Pancreas (tissue), 10 donors: ENCODE measurements around the gene SUSD4. TPM values are rescaled to one million over a fixed set of nuclear protein-coding genes. Genes with fewer than 3 reads are reported as not detected.

Source experiments
- ATAC-seq, 4 donors: fragments of 200-7000 bp; cut with Tn5 transposase; one replicate each; pipeline versions ENCODE4 v1.8.0 to v1.9.1; 2020; ENCODE audit warnings: mild to moderate bottlenecking in 4 of 4, moderate library complexity in 4 of 4
- DNase-seq, 6 donors: peaks; one replicate each; pipeline ENCODE4 v3.0.0-alpha.2; 2020
- FAIRE-seq: peaks from 2 replicates; lab custom pipeline; 2012; peaks lifted over from hg19 to GRCh38; lab: Jason Lieb, UNC
- H3K27ac ChIP-seq, 4 donors: fragments of 200-600 bp; sonication (generic); 1 replicate in 3 of 4; 2 replicates in 1 of 4; pipeline versions ENCODE4 v1.5.0 to v1.8.0; 2020
- H3K27me3 ChIP-seq, 4 donors: fragments of 200-600 bp; one replicate each; pipeline ENCODE4 v1.8.0; 2021
- H3K36me3 ChIP-seq, 3 donors: fragments of 200-600 bp; sonication (generic) in 1 of 3; one replicate each; pipeline versions ENCODE4 v1.5.0 to v1.8.0; 2020 to 2021
- H3K4me1 ChIP-seq, 3 donors: fragments of 200-600 bp; one replicate each; pipeline ENCODE4 v1.8.0; 2021
- H3K4me3 ChIP-seq, 4 donors: fragments of 200-600 bp; sonication (generic) in 2 of 4; one replicate each; pipeline versions ENCODE4 v1.5.0 to v1.8.0; 2020 to 2021
- H3K9me3 ChIP-seq, 4 donors: fragments of 200-600 bp; one replicate each; pipeline ENCODE4 v1.8.0; 2021
- CTCF ChIP-seq, 4 donors: fragments of 200-600 bp; sonication (generic) in 3 of 4; IDR thresholded peaks; one replicate each; pipeline versions ENCODE4 v1.5.0 to v1.8.0; 2021; ENCODE audit warnings: antibody characterized with exemption in 4 of 4
- WGBS, 2 donors: extraction: QIAGEN DNeasy Blood & Tissue Kit; methylation state at CpG; one replicate each; pipeline ENCODE4 v1.1.7; 2013; 5-methylcytosine and 5-hydroxymethylcytosine counted together
- intact Hi-C, 3 donors: fragments of 100-400 bp; cut with DNase I; formaldehyde crosslinking; loops; one replicate each; pipeline versions ENCODE4 v1.11.1 to v1.14.2; 2022
- polyA plus RNA-seq, 2 donors: library from polyadenylated mRNA; stranded (reverse); fragments of 200-250 nt; gene quantifications; one replicate each; pipeline ENCODE4 v1.2.3, GENCODE V29; 2013
- total RNA-seq, 6 donors: library from RNA; stranded (reverse); fragmentation: NEBNext Ultra II Directional in 4 of 6; extraction: Animal tissue kit (Norgen Biotek cat#: 25700) in 4 of 6; gene quantifications; one replicate each; pipeline versions ENCODE4 v1.2.1 to v1.2.4, GENCODE V29; 2021 to 2023
- donor health status: healthy with polysubstance abuse.
- donor health status: DM: no; HTN: no; CAD: no; lungs with moderate emphysema.
- donor health status: DM: no; HTN: no; CAD: no.
- donor health status: control.
- donor health status: control.
- donor health status: Bipolar disorder and iron deficiency.
- donor health status: DM: yes; HTN: yes; CAD: no.
- donor health status: DM: no; HTN: no; CAD: no.
- donor health status: DM: no; HTN: no; CAD: no.
- donor health status: DM: yes; HTN: yes; CAD: no.

The SUSD4 gene
- total and polyA plus RNA-seq, 8 donors = 4.1 to 34.6 (median 8.8) TPM

GRCh38 chr1:223244366-223245103 lies 119.4 kb downstream of the SUSD4 start:
- DNase-seq (no peak), FAIRE-seq (no peak), ATAC-seq (peak in 2 of 4 donors; percentile 38 to 73)
- Histone ChIP-seq H3K4me1 (peaks cover 0 to 7% (median 6%) of the 10 kb centered on the region in 3 donors), H3K4me3 (no peak overlapping the region), H3K36me3 (no peaks in the 10 kb centered on the region), H3K27me3 (no peaks in the 10 kb centered on the region), H3K9me3 (no peaks in the 10 kb centered on the region), H3K27ac (no peak overlapping the region)
- TF ChIP-seq CTCF (IDR thresholded peaks at IDR 0.05) = no peak
- intact Hi-C loops = no loop called here
- 76 to 78% methylated on average over 4 of the region's 4 CpGs for WGBS, 2 donors

DNA sequence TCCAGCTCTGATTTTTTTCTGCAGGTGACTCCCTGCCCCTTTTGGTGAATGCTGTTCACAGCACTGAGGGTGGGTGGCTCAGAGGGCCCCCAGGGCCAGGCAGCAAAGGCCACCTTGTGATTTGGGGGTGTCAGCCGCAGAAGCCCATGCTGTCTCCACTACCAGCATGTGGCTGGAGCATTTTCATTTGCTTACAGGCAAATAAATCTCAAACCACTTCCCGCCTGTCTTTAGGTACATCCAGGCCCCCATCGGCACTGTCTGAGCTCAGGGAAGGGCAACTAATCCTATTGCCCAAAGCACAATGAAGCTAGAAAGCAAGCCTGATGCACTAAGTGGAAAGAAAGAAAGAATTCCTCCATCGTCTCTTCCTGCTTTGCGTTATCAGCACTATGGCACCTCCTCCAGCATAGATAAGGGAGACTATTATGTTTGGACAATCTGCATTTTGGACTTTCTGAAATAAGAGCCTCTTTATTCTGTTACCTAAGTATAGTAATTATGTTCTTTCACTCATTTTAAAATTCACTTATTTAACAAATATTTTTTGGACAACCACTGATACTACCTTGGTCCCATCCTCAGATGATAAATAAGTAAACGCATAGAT lies 120.4 kb downstream of the SUSD4 start:
- no peak for ATAC-seq
- Histone ChIP-seq H3K27me3 (no peaks in the 10 kb centered on the region), H3K4me3 (no peak overlapping the region), H3K9me3 (no peaks in the 10 kb centered on the region), H3K27ac (no peak overlapping the region), H3K4me1 (peaks cover 0 to 6% (median 4%) of the 10 kb centered on the region in 3 donors), H3K36me3 (no peaks in the 10 kb centered on the region)
- no peak for DNase-seq
- 79 to 82% methylated on average over 6 of the region's 6 CpGs for whole genome bisulfite sequencing, 2 donors
- no peak for TF ChIP-seq CTCF (IDR thresholded peaks at IDR 0.05)
- intact Hi-C loops = no loop called here
- no peak for FAIRE-seq

DNA sequence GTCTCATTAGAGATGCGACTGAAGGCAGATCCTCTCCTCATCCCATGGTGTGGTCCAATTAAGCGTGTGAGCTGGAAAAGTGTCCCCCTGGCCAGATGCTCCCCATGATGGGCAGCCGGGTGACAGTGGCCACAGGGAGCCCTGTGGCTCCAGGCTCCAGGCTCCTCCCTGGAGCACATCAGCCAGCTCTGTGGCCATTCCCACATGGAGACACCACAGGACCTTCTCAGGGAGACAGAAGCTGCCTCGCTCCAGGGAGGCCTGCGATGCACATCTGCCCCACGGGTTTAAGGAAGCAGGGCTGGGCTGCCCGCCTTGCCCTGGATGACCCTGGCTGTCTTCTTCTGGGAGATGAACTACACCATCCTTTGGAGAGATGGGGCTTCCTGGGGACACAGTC lies 121.0 kb downstream of the SUSD4 start:
- Histone ChIP-seq H3K4me1 (peaks cover 0 to 1% (median 0%) of the 10 kb centered on the region in 3 donors), H3K27ac (no peak overlapping the region), H3K27me3 (no peaks in the 10 kb centered on the region), H3K4me3 (no peak overlapping the region), H3K9me3 (no peaks in the 10 kb centered on the region), H3K36me3 (no peaks in the 10 kb centered on the region)
- 98 to 100% methylated on average over 7 of the region's 7 CpGs for WGBS, 2 donors
- ATAC-seq = no peak
- TF ChIP-seq CTCF (IDR thresholded peaks at IDR 0.05) = no peak
- intact Hi-C loops = no loop called here
- no peak for DNase-seq
- FAIRE-seq = no peak

DNA sequence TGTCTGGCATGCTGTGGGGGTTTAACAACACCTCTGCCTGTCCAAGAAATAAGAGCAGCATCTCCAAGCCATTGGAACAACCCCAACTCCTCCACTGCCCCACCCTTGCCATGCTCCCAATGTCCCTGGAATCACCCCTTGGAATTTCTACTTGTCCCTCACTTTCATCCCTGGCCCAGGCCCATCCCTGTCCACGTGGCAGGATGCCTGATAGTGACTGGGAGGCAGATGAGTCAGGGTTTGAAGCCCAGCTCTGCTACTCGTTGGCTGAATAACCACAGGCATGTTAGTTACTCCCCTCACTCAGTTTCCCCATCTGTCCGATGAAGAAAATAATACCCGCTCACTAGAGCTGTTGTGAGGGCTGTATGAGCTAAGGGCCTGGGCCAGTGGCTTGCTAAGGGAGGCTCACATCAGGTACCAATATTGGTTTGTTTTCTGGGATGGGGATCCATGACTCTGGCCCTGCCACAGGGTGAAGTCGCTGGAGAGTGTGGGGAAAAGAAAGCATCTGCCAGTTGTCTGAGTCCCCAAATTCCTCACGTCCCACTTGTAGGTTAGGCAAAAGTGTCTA lies 121.5 kb downstream of the SUSD4 start:
- TF ChIP-seq CTCF (IDR thresholded peaks at IDR 0.05) = no peak
- no peaks in the 10 kb centered on the region for H3K4me1 ChIP-seq
- H3K4me3 ChIP-seq = no peak overlapping the region
- H3K9me3 ChIP-seq = no peaks in the 10 kb centered on the region
- ATAC-seq (no peak), FAIRE-seq (no peak), DNase-seq (no peak)
- no peak overlapping the region for H3K27ac ChIP-seq
- H3K36me3 ChIP-seq = no peaks in the 10 kb centered on the region
- intact Hi-C loops = no loop called here
- H3K27me3 ChIP-seq = no peaks in the 10 kb centered on the region
- WGBS, 2 donors = 89 to 90% methylated on average over 6 of the region's 6 CpGs
